Kidney epithelial cell (primary cell): ENCODE measurements around the gene SH3RF3. TPM values are rescaled to one million over a fixed set of nuclear protein-coding genes. Genes with fewer than 3 reads are reported as not detected.

Source experiments
- DNase-seq: peaks from one replicate; pipeline ENCODE4 v3.0.0-alpha.2; 2010; ENCODE audit warnings: low read depth
- H3K27me3 ChIP-seq: 2 replicates; pipeline ENCODE4 v1.6.0; 2011; ENCODE audit warnings: low read length; ENCODE audit not compliant: control insufficient read depth, insufficient read depth
- H3K36me3 ChIP-seq: 2 replicates; pipeline ENCODE4 v1.5.1; 2011; ENCODE audit warnings: low read length; ENCODE audit not compliant: control insufficient read depth, insufficient read depth
- H3K4me3 ChIP-seq: 2 replicates; pipeline ENCODE4 v1.5.1; 2011; ENCODE audit warnings: low read depth, mild to moderate bottlenecking, control low read depth, low read length
- CTCF ChIP-seq: IDR thresholded peaks from 2 replicates; pipeline ENCODE4 v1.5.1; 2011; ENCODE audit warnings: mild to moderate bottlenecking, moderate library complexity, low read length, control low read depth, inconsistent platforms; ENCODE audit not compliant: insufficient read depth, poor library complexity, severe bottlenecking
- total RNA-seq: library from RNA; depleted of rRNA; stranded (reverse); fragments of >200 nt; gene quantifications from 2 replicates; pipeline ENCODE4 v1.2.3, GENCODE V29; 2015

Gene SH3RF3
- total RNA-seq, 1 donor from 2014 or later: 9.6 TPM

DNA sequence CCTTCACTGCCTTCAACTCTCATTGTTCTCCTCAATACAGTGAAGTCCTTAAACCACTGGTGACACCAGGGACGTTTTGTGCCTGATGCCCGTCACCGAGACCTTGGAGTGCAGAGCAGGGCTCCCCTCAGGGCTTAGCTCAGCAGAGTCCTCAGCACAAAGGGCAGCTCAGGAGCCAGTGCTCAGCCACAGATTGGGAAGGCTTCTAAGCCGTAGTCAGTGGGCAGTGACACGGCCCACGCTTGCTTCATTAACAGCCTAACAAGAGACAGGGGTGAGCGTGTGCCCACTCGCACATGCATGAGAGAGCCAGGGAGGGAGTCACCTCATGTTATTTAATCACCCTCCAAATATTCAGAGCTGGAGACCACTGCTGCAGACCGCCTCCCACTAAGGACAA is 137.5 kb downstream of the SH3RF3 start:
- H3K36me3 ChIP-seq: no peaks in the 10 kb centered on the region
- H3K27me3 ChIP-seq: no peaks in the 10 kb centered on the region
- no peak for DNase-seq
- TF ChIP-seq CTCF: no peak
- H3K4me3 ChIP-seq: no peak overlapping the region

GRCh38 chr2:109266998-109267854 is 138.2 kb downstream of the SH3RF3 start:
- Histone ChIP-seq H3K27me3 (peaks cover under 1% of the 10 kb centered on the region), H3K4me3 (no peak overlapping the region), H3K36me3 (no peaks in the 10 kb centered on the region)
- TF ChIP-seq CTCF: no peak
- DNase-seq: no peak

DNA sequence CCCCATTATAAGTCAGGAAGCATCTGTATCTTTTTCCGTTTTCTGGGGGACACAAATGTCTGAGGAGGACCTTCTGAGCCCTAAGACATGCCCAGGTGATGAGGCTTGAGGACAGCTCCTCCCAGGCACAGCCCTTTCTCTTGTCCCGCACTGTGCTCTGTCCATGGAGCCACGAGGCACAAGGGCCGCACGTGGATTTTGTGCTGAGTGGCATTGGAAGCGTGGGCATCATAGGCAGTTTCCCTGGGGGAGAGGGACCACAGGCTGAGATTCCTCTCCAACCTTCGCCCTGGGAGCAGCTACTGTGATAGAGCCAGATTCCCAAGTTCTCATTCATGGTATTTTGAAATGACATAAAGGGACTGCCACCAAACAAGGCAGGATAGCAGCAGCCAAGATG is 139.9 kb downstream of the SH3RF3 start:
- no peak overlapping the region for H3K4me3 ChIP-seq
- TF ChIP-seq CTCF: no peak
- DNase-seq: no peak
- H3K27me3 ChIP-seq: peaks cover 4% of the 10 kb centered on the region
- H3K36me3 ChIP-seq: no peaks in the 10 kb centered on the region

- no peak for TF ChIP-seq CTCF
- no peak overlapping the region for H3K4me3 ChIP-seq
- H3K36me3 ChIP-seq: no peaks in the 10 kb centered on the region
- peak; percentile 44 for DNase-seq
- peaks cover 4% of the 10 kb centered on the region for H3K27me3 ChIP-seq
Measured at GRCh38 chr2:109269706-109270504, 140.9 kb downstream of the SH3RF3 start.

GRCh38 chr2:109270505-109271312 is 141.7 kb downstream of the SH3RF3 start:
- no peak for TF ChIP-seq CTCF
- Histone ChIP-seq H3K27me3 (peaks cover 4% of the 10 kb centered on the region), H3K36me3 (no peaks in the 10 kb centered on the region), H3K4me3 (no peak overlapping the region)
- no peak for DNase-seq
